GM08714 (cell line): Measurements from ENCODE around the gene INSL3.
"Not testable (repeated sequence)": the region's sequence is repeated elsewhere in the genome, so short reads cannot be mapped to it uniquely, and the experiment has no call there.

Experiments
- H3K4me3 ChIP-seq: fragments of 200-500 bp; sonication (Bioruptor generic); 2 replicates; pipeline ENCODE4 v1.5.1; 2014; ENCODE audit warnings: mild to moderate bottlenecking, low read length, inconsistent platforms
- ZNF274 ChIP-seq: IDR thresholded peaks from 2 replicates; pipeline ENCODE4 v1.6.1; 2012; ENCODE audit warnings: mild to moderate bottlenecking, low read depth, low read length

Gene INSL3

DNA sequence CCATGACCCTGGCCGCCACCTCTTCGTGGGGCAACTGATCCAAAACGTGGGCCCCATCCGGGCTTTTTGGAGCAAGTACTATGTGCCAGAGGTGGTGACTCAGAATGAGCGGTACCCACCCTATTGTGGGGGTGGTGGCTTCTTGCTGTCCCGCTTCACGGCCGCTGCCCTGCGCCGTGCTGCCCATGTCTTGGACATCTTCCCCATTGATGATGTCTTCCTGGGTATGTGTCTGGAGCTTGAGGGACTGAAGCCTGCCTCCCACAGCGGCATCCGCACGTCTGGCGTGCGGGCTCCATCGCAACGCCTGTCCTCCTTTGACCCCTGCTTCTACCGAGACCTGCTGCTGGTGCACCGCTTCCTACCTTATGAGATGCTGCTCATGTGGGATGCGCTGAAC, 9.6 kb downstream of the INSL3 start:
- no peak for TF ChIP-seq ZNF274
- no peak overlapping the region for H3K4me3 ChIP-seq

DNA sequence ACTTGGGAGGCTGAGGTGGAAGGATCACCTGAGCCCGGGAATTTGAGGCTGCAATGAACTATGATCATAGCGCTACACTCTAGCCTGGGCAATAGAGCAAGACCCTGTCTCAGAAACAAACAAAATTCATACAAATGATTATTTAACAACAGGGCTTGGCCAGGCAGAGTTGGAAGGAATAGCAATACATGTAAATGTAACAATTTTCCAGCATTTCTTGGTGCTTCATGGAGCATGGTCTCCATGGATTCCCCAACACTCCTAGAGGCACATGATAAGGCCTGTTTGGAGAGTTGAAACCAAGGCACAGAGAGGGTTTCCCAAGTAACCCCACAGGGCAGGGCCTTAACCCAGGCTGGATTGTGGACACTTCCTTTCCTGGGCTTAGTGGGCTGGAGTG, 10.2 kb downstream of the INSL3 start:
- TF ChIP-seq ZNF274, result no peak

DNA sequence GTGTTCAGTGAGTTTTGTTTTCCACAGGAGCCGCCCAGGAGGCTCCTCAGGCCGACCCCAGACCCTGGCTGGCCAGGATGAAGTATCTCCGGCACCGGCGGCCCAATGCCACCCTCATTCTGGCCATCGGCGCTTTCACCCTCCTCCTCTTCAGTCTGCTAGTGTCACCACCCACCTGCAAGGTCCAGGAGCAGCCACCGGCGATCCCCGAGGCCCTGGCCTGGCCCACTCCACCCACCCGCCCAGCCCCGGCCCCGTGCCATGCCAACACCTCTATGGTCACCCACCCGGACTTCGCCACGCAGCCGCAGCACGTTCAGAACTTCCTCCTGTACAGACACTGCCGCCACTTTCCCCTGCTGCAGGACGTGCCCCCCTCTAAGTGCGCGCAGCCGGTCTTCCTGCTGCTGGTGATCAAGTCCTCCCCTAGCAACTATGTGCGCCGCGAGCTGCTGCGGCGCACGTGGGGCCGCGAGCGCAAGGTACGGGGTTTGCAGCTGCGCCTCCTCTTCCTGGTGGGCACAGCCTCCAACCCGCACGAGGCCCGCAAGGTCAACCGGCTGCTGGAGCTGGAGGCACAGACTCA, 13.5 kb downstream of the INSL3 start:
- no peak for TF ChIP-seq ZNF274

More for the DNA sequence above, 10.2 kb downstream of the INSL3 start:
- H3K4me3 ChIP-seq, result no peak overlapping the region

DNA sequence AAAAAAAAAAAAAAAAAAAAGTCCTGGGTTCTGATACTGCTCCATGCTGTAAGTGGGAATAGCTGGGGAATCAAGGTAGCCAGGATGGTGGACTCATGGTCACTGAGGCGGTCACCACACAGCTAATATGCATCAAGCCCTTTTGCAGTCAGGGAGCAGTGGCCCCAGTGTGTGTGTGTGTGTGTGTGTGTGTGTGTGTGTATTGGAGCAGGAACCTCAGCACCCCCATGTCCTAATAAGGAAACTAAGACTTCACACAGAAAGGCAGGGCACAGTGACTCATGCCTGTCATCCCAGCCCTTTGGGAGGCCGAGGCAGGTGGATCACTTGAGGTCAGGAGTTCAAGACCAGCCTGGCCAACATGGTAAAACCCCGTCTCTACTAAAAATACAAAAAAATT, 14.4 kb downstream of the INSL3 start:
- TF ChIP-seq ZNF274, result no peak
- no peak overlapping the region for H3K4me3 ChIP-seq

More for the DNA sequence above, 13.5 kb downstream of the INSL3 start:
- no peak overlapping the region for H3K4me3 ChIP-seq

DNA sequence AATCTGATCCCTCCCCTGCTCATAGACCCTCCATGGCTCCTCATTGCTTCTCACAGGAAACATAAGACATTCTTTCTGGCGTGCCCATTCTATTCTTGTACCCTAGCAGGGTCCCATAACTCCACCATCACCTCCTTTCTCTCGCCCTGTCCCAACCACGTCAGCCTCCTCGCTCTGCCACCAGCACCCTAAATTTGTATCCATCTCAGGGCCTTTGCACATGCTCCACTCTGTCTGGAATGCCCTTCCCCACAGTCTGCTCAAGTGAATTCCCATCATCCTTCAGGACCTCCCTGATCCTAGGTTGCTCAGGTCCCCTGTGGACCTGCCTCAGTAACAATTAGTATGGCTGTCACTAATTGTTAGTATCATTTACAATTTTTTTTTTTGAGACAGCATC, 15.9 kb downstream of the INSL3 start:
- H3K4me3 ChIP-seq, result no peak overlapping the region
- TF ChIP-seq ZNF274, result no peak

DNA sequence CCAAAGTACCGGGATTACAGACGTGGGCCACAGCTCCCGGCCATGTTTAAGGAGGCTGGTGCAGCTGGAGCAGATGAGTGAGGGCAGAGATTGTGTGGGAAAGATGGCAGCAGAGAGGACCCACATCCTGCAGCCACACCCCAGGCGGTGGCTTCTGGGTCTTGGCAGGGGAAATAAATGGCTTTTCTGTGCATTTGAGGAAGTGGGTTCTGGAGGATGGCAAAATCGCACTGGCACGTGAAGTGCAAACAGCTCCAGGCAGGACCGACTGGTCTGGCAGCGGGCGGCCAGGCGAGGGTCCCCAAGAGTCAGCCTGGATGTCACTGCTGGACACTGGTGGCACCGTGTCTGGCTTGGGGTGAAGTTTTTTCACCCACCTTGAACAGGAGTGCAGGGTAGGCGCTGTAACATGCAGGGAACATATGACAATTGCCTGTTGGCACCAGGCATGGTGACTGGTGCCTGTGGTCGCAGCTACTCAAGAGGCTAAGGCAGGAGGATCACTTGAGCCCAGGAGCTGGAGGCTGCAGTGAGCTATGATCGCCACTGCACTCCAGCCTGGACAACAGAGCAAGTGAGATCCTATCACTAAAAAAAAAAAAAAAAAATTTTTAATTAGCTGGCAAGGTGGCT, 17.9 kb downstream of the INSL3 start:
- no peak for TF ChIP-seq ZNF274

DNA sequence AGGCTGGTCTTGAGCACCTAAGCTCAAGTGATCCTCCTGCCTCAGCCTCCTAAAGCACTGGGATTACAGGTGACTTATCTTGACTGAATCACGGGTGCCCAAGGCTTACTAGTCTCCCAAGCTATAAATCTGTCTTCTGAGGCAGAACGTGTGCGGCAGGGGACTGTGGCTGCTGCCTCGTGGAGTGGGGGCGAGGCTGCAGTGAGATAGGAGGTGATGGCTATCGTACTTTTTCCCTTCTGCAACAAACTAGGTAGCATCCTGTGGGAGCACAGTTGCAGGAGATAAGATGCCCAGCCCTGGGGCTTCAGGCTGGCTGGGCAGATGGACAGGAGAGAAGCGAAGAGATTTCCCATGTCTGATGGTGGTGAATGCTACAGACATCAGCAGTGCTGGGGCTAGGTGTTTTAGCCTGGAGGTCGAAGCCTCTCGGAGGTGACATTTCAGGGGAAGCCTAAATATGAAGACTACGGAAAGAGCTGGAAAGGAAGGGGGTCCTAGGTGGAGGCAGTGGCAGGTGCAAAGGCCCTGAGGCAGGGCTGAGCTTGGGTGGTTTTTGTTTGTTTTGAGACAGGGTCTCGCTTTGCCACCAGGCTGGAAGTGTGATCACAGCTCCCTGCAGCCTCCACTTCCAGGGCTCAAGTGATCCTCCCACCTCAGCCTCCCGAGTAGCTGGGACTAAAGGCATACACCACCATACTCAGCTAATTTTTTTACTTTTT, 19.0 kb downstream of the INSL3 start:
- TF ChIP-seq ZNF274, result no peak
- no peak overlapping the region for H3K4me3 ChIP-seq

More for the DNA sequence above, 17.9 kb downstream of the INSL3 start:
- H3K4me3 ChIP-seq, result no peak overlapping the region

DNA sequence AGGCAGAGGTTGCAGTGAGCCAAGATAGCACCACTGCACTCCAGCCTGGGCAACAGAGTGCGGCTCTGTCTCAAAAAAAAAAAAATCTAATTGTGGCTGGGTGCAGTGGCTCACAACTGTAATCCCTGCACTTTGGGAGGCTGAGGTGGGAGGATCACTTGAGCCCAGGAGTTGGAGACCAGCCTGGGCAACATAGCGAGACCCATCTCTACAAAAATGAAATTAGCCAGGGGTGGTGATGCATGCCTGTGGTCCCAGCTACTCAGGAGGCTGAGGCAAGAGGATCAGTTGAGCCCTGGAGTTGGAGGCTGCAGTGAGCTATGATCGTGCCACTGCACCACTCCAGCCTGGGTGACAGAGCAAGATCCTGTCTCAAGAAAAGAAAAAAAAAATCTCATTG, 22.7 kb downstream of the INSL3 start:
- not testable (repeated sequence) for H3K4me3 ChIP-seq

DNA sequence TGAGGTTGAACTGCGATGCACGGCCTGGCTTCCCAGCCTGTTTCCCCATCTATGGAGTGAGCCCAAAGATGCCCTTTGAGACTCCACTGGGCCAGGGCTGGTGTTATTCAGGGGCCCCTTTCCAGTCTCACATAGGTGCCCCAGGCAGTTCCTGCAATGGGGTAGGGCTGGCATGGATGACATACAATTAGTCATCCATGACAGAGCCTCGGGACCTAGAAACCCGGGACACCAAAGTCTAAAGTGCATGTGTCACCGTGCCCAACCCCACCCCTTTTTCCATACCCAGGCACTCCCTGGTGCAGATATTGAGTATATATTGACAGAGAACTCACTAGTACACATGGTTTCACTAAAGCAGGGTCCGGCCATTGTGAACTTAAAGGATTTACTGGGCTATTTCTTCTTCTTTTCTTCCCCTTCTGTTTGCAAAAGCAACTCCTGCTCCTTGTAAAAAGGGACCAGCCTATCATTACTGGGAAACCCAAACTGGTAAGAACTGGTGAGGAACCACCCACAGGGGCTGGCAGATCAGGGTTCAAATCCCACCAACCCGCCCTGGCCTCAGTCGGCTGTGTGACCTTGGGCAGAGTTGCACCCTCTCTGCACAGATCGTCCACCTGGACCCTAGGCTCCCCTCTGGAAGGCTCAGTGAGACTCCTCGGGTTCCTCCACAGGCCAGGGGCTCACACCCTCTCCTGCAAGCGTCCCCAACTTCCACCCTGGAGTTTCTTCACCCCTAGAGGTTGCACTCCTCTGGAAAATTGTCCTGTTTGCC, 23.7 kb downstream of the INSL3 start:
- no peak overlapping the region for H3K4me3 ChIP-seq
- TF ChIP-seq ZNF274, result no peak

DNA sequence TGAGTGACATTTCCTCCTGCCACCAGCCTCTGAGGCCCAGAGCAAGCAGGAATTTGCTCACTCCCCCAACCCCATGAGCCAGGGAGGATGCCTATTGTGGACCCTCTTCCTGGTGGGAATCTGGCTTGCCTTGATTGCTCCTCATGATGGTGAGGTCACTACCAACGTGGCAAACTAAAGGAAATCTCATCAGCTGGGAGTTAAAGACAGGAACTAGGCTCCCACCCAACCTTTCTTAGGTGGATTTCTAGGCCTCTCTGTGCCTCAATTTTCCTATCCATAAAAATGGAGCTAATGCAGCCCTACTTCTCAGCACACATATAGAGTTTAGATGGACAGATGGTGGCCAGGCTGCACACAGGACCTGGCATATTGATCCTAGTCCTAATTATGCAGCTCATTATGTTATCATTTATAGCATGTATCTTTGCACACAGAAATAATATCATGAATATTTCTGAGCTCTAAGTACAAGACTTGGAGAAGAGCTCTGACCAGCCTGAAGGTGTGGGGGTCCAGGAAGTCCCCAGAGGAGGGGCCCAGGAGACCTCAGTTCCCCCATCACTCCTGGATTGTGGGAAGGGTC, 24.4 kb downstream of the INSL3 start:
- H3K4me3 ChIP-seq, result no peak overlapping the region
- TF ChIP-seq ZNF274, result no peak

DNA sequence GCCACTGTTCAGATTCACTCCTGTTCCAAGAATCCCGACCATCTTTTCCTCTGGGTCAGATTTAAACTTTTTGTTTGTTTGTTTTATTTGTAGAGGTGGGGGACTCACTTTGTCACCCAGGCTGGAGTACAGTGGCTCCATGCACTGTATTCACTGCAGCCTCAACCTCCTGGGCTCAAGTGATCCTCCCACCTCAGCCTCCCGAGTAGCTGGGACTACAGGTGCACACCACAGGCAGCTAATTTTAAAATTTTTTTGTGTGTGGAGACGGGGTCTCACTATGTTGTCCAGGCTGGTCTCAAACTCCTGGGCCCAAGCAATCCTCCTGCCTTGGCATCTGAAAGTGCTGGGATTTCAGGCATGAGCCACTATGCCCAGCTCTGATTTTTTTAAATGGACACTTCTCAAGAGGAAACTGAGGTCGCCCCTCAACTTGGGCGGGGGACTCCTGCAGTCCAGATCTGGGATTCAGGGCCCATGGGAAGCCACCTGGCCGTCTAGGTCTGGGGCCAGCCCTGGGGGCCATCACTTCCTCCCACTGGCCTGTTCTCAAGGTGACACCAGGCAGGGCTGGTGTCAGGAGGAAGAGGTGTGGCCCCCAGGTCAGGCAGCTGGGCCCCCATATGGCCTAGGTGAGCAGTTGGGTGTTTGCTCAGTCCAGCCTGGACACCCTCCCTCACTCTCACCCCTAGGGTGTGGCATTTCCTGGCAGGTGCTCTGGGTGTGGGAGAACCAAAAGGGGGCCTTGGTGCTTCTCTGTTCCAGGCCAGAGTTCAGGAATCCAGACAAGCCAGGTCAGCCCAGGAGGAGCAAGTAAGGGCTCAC, 25.1 kb downstream of the INSL3 start:
- H3K4me3 ChIP-seq, result no peak overlapping the region
- no peak for TF ChIP-seq ZNF274

DNA sequence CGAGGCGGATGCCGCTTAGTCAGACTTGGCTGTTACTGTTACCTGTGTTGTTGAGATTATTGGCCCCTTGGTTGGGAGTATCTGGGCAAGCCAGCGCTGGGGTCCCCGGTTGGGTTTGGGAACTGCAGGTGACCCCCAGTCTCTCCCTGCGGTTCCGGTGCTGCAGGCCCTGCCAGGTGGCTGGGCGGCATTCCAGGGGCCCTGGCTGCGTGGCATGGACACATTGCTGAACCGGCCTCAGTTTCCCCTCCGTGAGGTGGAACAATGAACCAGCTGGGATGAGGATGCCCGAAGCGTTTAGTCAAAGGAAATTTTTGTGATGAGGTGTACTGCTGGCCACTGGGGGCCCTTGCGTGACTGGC, 25.8 kb downstream of the INSL3 start:
- no peak for TF ChIP-seq ZNF274
- no peak overlapping the region for H3K4me3 ChIP-seq

DNA sequence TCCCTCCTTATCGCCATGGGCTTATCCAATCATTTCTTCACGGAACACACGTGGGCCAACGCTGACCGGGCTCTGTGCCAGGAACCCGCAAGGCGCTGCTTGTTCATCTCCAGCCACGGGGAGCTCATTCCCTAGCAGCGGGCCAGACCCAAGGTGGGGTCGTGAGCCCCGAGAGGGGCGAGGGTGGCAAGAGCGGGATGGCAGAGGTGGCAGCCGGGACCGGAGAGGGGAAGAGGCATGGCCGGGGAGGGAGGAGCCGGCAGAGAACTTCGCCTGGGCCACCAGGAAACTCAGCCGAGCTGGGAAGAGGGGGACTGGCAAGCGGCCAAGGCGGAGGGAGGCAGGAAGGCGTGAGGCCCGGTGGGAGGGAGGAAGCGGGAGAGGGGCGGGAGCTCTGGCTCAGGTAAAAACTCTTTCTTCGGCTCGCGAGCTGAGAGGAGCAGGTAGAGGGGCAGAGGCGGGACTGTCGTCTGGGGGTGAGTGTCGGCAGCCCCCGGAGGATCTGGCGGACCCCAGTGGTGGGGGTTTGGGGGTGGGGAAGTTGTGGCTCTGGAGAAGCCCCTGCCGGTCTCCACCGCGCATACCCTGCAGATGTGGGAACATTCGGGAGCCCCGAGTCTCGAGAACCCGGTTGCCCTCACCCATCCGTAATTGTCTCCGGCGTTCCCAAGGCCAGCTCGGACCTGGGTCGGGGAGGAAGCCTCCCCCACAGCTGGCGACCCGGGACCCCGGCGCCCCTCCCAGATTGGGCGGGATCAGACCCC, 26.4 kb downstream of the INSL3 start, which contains the start of gene B3GNT3:
Gene B3GNT3, plus strand, starts transcription at position 408 of the 764 bp plus-strand sequence. CDS start 12,670 bp downstream, outside the sequence.
- H3K4me3 ChIP-seq, result no peak within 1 kb of the TSS

More for the DNA sequence above, 26.4 kb downstream of the INSL3 start, which contains the start of gene B3GNT3:
- no peak for TF ChIP-seq ZNF274
